Breast epithelium (tissue), 3 donors: ENCODE measurements around the gene NCOR2.

Experiments
- CTCF ChIP-seq, 3 donors: fragments of 450-650 bp; IDR thresholded peaks; one replicate each; pipeline ENCODE4 v1.5.1; 2016 to 2017; ENCODE audit warnings: antibody characterized with exemption in 3 of 3, mild to moderate bottlenecking in 3 of 3, moderate library complexity in 3 of 3
- POLR2A ChIP-seq: fragments of 450-650 bp; IDR thresholded peaks from one replicate; pipeline ENCODE4 v1.6.1; 2016; ENCODE audit warnings: antibody characterized with exemption, mild to moderate bottlenecking, moderate library complexity

GRCh38 chr12:124550123-124551089 is 17.0 kb downstream of the NCOR2 start:
- TF ChIP-seq CTCF (IDR thresholded peaks at IDR 0.05) (no peak), POLR2A (no peak)
